GM18907 (cell line): ENCODE results near the gene MAD1L1.

Experiments used
- ATAC-seq: cut with Tn5 transposase; IDR thresholded peaks from one replicate; pipeline ENCODE4 v1.9.1; 2021; ENCODE audit warnings: mild to moderate bottlenecking, moderate library complexity; ENCODE audit not compliant: unreplicated experiment

MAD1L1 gene

GRCh38 chr7:2049782-2050510 is 182.8 kb downstream of the MAD1L1 start:
- ATAC-seq, result no peak

GRCh38 chr7:2049111-2049781 is 183.5 kb downstream of the MAD1L1 start:
- no peak for ATAC-seq

GRCh38 chr7:2048531-2048930 is 184.2 kb downstream of the MAD1L1 start:
- ATAC-seq, result no peak

- ATAC-seq, result no peak
Measured at GRCh38 chr7:2048006-2048405, 184.7 kb downstream of the MAD1L1 start.

GRCh38 chr7:2046581-2047565 is 185.9 kb downstream of the MAD1L1 start:
- ATAC-seq, result no peak

GRCh38 chr7:2045559-2046405 is 187.0 kb downstream of the MAD1L1 start:
- ATAC-seq, result no peak

GRCh38 chr7:2044883-2045471 is 187.8 kb downstream of the MAD1L1 start:
- ATAC-seq, result no peak

- no peak for ATAC-seq
Measured at GRCh38 chr7:2044311-2044882, 188.3 kb downstream of the MAD1L1 start.

GRCh38 chr7:2043316-2044039 is 189.3 kb downstream of the MAD1L1 start:
- ATAC-seq, result no peak

GRCh38 chr7:2042650-2043049 is 190.1 kb downstream of the MAD1L1 start:
- no peak for ATAC-seq

GRCh38 chr7:2041496-2042367 is 191.0 kb downstream of the MAD1L1 start:
- ATAC-seq, result no peak

GRCh38 chr7:2040893-2041270 is 191.9 kb downstream of the MAD1L1 start:
- no peak for ATAC-seq

GRCh38 chr7:2040201-2040892 is 192.4 kb downstream of the MAD1L1 start:
- no peak for ATAC-seq

- no peak for ATAC-seq
Measured at GRCh38 chr7:2038931-2039728, 193.6 kb downstream of the MAD1L1 start.

- peak; percentile 53 for ATAC-seq
Measured at GRCh38 chr7:2037808-2038522, 194.8 kb downstream of the MAD1L1 start.

GRCh38 chr7:2037301-2037807 is 195.4 kb downstream of the MAD1L1 start:
- ATAC-seq, result no peak
